ENCODE results near the gene HSPA1A. TPM values are rescaled to one million over a fixed set of nuclear protein-coding genes. Genes with fewer than 3 reads are reported as not detected.
A peak's percentile ranks its signal among the peaks of the same experiment; 100 is the strongest.

The HSPA1A gene
- total and polyA plus RNA-seq, 9 of the 15 experiments (the other 6 are each of a cell fraction or from before 2014, with no cell fraction given): 2.2 to 273 (median 107) TPM

DNA sequence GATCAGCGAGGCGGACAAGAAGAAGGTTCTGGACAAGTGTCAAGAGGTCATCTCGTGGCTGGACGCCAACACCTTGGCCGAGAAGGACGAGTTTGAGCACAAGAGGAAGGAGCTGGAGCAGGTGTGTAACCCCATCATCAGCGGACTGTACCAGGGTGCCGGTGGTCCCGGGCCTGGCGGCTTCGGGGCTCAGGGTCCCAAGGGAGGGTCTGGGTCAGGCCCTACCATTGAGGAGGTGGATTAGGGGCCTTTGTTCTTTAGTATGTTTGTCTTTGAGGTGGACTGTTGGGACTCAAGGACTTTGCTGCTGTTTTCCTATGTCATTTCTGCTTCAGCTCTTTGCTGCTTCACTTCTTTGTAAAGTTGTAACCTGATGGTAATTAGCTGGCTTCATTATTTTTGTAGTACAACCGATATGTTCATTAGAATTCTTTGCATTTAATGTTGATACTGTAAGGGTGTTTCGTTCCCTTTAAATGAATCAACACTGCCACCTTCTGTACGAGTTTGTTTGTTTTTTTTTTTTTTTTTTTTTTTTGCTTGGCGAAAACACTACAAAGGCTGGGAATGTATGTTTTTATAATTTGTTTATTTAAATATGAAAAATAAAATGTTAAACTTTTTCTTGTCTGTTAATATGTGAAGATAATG, 14.4 kb downstream of the HSPA1A start (continued):
- TF ChIP-seq, protein P1, sequence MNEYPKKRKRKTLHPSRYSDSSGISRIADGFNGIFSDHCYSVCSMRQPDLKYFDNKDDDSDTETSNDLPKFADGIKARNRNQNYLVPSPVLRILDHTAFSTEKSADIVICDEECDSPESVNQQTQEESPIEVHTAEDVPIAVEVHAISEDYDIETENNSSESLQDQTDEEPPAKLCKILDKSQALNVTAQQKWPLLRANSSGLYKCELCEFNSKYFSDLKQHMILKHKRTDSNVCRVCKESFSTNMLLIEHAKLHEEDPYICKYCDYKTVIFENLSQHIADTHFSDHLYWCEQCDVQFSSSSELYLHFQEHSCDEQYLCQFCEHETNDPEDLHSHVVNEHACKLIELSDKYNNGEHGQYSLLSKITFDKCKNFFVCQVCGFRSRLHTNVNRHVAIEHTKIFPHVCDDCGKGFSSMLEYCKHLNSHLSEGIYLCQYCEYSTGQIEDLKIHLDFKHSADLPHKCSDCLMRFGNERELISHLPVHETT (CRISPR knock-in tag; conservative IDR thresholded peaks at IDR 0.05 in 1 of 2, IDR thresholded peaks at IDR 0.05 in 1 of 2): 0 out of 4 replicates have a peak, but pooled peaks of 1 of the 2 experiments have one; percentile 47
- TF ChIP-seq NR2F6 (CRISPR knock-in tag; IDR thresholded peaks at IDR 0.05): peak; percentile 95
- TF ChIP-seq, protein P2, sequence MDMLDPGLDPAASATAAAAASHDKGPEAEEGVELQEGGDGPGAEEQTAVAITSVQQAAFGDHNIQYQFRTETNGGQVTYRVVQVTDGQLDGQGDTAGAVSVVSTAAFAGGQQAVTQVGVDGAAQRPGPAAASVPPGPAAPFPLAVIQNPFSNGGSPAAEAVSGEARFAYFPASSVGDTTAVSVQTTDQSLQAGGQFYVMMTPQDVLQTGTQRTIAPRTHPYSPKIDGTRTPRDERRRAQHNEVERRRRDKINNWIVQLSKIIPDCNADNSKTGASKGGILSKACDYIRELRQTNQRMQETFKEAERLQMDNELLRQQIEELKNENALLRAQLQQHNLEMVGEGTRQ (CRISPR knock-in tag; IDR thresholded peaks at IDR 0.05): no peak
- TF ChIP-seq ESRRB (CRISPR knock-in tag; IDR thresholded peaks at IDR 0.05; ENCODE audit: borderline replicate concordance): 0 out of 2 replicates have a peak, but pooled peaks have one; percentile 40
- TF ChIP-seq, protein P3, sequence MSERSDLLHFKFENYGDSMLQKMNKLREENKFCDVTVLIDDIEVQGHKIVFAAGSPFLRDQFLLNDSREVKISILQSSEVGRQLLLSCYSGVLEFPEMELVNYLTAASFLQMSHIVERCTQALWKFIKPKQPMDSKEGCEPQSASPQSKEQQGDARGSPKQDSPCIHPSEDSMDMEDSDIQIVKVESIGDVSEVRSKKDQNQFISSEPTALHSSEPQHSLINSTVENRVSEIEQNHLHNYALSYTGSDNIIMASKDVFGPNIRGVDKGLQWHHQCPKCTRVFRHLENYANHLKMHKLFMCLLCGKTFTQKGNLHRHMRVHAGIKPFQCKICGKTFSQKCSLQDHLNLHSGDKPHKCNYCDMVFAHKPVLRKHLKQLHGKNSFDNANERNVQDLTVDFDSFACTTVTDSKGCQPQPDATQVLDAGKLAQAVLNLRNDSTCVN (CRISPR knock-in tag; IDR thresholded peaks at IDR 0.05): peak; percentile 73; the same call in 1 of the 2 replicates
- TF ChIP-seq DMBX1 (CRISPR knock-in tag; IDR thresholded peaks at IDR 0.05; ENCODE audit: borderline replicate concordance): 0 out of 2 replicates have a peak, but pooled peaks have one; percentile 39
- TF ChIP-seq PHB (CRISPR knock-in tag; IDR thresholded peaks at IDR 0.05): peak; percentile 60; the same call in 1 of the 2 replicates
- TF ChIP-seq, protein P4, sequence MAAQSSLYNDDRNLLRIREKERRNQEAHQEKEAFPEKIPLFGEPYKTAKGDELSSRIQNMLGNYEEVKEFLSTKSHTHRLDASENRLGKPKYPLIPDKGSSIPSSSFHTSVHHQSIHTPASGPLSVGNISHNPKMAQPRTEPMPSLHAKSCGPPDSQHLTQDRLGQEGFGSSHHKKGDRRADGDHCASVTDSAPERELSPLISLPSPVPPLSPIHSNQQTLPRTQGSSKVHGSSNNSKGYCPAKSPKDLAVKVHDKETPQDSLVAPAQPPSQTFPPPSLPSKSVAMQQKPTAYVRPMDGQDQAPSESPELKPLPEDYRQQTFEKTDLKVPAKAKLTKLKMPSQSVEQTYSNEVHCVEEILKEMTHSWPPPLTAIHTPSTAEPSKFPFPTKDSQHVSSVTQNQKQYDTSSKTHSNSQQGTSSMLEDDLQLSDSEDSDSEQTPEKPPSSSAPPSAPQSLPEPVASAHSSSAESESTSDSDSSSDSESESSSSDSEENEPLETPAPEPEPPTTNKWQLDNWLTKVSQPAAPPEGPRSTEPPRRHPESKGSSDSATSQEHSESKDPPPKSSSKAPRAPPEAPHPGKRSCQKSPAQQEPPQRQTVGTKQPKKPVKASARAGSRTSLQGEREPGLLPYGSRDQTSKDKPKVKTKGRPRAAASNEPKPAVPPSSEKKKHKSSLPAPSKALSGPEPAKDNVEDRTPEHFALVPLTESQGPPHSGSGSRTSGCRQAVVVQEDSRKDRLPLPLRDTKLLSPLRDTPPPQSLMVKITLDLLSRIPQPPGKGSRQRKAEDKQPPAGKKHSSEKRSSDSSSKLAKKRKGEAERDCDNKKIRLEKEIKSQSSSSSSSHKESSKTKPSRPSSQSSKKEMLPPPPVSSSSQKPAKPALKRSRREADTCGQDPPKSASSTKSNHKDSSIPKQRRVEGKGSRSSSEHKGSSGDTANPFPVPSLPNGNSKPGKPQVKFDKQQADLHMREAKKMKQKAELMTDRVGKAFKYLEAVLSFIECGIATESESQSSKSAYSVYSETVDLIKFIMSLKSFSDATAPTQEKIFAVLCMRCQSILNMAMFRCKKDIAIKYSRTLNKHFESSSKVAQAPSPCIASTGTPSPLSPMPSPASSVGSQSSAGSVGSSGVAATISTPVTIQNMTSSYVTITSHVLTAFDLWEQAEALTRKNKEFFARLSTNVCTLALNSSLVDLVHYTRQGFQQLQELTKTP (IDR thresholded peaks at IDR 0.05; ENCODE audit: low read depth in 1 of 2, partially characterized antibody in 2 of 2): peak in 1 of 2 experiments; percentile 56
- TF ChIP-seq ZNF699 (CRISPR knock-in tag; IDR thresholded peaks at IDR 0.05; ENCODE audit: insufficient replicate concordance): no peak
- TF ChIP-seq XRCC3 (IDR thresholded peaks at IDR 0.05): no peak
- TF ChIP-seq RBM17 (IDR thresholded peaks at IDR 0.05; ENCODE audit: borderline replicate concordance, low read depth, low read length): no peak
- TF ChIP-seq L3MBTL2 (IDR thresholded peaks at IDR 0.05): peak; percentile 46; the same call in 1 of the 2 replicates
- TF ChIP-seq PHTF2 (CRISPR knock-in tag; IDR thresholded peaks at IDR 0.05): peak; percentile 99; the same call in 1 of the 2 replicates
- peak; percentile 56; the same call in 1 of the 2 replicates for TF ChIP-seq ZNF347 (CRISPR knock-in tag; IDR thresholded peaks at IDR 0.05; ENCODE audit: low read depth)
- TF ChIP-seq MTA3 (IDR thresholded peaks at IDR 0.05; ENCODE audit: borderline replicate concordance): peak; percentile 90; the same call in 1 of the 2 replicates
- TF ChIP-seq, protein P5, sequence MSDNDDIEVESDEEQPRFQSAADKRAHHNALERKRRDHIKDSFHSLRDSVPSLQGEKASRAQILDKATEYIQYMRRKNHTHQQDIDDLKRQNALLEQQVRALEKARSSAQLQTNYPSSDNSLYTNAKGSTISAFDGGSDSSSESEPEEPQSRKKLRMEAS (CRISPR knock-in tag; IDR thresholded peaks at IDR 0.05): no peak
- TF ChIP-seq HDAC2 (IDR thresholded peaks at IDR 0.05): peak; percentile 28; the same call in 1 of the 2 replicates
- 0 out of 2 replicates have a peak, but pooled peaks have one; percentile 46 for TF ChIP-seq ZNF561 (CRISPR knock-in tag; conservative IDR thresholded peaks at IDR 0.05)
- peak; percentile 58; the same call in 1 of the 2 replicates for TF ChIP-seq OTX1 (CRISPR knock-in tag; IDR thresholded peaks at IDR 0.05)
- no peak for TF ChIP-seq PHF20 (IDR thresholded peaks at IDR 0.05; ENCODE audit: partially characterized antibody)
